Adrenal gland (tissue), 5 donors: Measurements from ENCODE around the gene LDLRAD2.

Experiments
- POLR2A ChIP-seq, 2 donors: fragments of 450-650 bp; IDR thresholded peaks; one replicate each; pipeline ENCODE4 v1.6.1; 2017; ENCODE audit warnings: antibody characterized with exemption in 2 of 2, mild to moderate bottlenecking in 2 of 2, moderate library complexity in 1 of 2
- TF ChIP-seq, protein P1 (sequence below), 6 experiments: fragments of 450-650 bp in 4 of 6; fragments of 200-600 bp in 2 of 6; sonication (generic) in 1 of 6; IDR thresholded peaks; 1 replicate in 5 of 6; 2 replicates in 1 of 6; pipeline versions ENCODE4 v1.5.1 to v1.8.0; 2016 to 2021; ENCODE audit warnings: antibody characterized with exemption in 6 of 6, mild to moderate bottlenecking in 2 of 6, moderate library complexity in 1 of 6
- donor health status: DM: no; HTN: no; CAD: no.

DNA sequence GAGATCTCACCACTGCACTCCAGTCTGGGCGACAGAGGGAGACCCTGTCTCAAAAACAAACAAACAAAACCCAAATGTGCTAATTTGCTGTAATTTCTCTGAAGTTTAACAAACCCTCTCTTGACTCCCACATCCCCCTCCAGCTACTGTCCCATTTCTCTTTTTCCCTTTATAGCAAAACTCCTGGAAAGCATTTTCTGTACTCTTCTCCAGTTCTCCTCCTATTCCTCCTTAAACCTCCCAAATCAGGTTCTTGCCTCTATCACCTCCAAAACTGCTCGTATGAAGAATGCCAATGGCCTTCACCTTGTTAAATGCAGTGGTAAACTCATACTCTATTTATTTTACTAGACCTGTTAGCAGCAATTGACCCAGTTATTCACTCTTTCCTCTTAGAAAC is 25.4 kb upstream of the LDLRAD2 start:
- TF ChIP-seq, protein P1, sequence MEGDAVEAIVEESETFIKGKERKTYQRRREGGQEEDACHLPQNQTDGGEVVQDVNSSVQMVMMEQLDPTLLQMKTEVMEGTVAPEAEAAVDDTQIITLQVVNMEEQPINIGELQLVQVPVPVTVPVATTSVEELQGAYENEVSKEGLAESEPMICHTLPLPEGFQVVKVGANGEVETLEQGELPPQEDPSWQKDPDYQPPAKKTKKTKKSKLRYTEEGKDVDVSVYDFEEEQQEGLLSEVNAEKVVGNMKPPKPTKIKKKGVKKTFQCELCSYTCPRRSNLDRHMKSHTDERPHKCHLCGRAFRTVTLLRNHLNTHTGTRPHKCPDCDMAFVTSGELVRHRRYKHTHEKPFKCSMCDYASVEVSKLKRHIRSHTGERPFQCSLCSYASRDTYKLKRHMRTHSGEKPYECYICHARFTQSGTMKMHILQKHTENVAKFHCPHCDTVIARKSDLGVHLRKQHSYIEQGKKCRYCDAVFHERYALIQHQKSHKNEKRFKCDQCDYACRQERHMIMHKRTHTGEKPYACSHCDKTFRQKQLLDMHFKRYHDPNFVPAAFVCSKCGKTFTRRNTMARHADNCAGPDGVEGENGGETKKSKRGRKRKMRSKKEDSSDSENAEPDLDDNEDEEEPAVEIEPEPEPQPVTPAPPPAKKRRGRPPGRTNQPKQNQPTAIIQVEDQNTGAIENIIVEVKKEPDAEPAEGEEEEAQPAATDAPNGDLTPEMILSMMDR (IDR thresholded peaks at IDR 0.05), result no peak
- no peak for TF ChIP-seq POLR2A (IDR thresholded peaks at IDR 0.05)
